Activated CD8-positive, alpha-beta T cell treated with anti-CD3 and anti-CD28 coated beads, Interleukin-2, amount 10 ng/mL, durations not matched to agents 7 days and 5 days (primary cell): Measurements from ENCODE around the gene CD180. TPM values are rescaled to one million over a fixed set of nuclear protein-coding genes. Genes with fewer than 3 reads are reported as not detected.

Experiments used
- ATAC-seq: fragments of 150-1000 bp; cut with Tn5 transposase; one replicate; pipeline ENCODE4 v1.10.0; 2021; ENCODE audit warnings: moderate library complexity
- CTCF ChIA-PET: fragments of 350-600 bp; sonication (Branson Sonifier 250); formaldehyde crosslinking; loops from one replicate; lab custom pipeline; 2021; ENCODE audit warnings: antibody characterized with exemption; lab: Charles Lee
- POLR2A ChIA-PET: fragments of 350-600 bp; sonication (Branson Sonifier 250); formaldehyde crosslinking; loops from one replicate; lab custom pipeline; 2021; ENCODE audit warnings: antibody characterized with exemption; lab: Charles Lee
- DNase-seq: peaks from one replicate; pipeline ENCODE4 v3.0.0-alpha.2; 2020
- H3K27ac Mint-ChIP-seq: one replicate; pipeline ENCODE4 v1.8.0; 2021; ENCODE audit warnings: mild to moderate bottlenecking, mixed read lengths
- H3K27me3 Mint-ChIP-seq: one replicate; pipeline ENCODE4 v1.8.0; 2021; ENCODE audit warnings: low read depth, mixed read lengths
- H3K36me3 Mint-ChIP-seq: one replicate; pipeline ENCODE4 v1.8.0; 2021; ENCODE audit warnings: low read depth, mixed read lengths
- H3K4me1 Mint-ChIP-seq: one replicate; pipeline ENCODE4 v1.8.0; 2021; ENCODE audit warnings: low read depth, mixed read lengths
- H3K4me3 Mint-ChIP-seq: one replicate; pipeline ENCODE4 v1.8.0; 2021; ENCODE audit warnings: mild to moderate bottlenecking, mixed read lengths
- H3K9me3 Mint-ChIP-seq: one replicate; pipeline ENCODE4 v1.8.0; 2022; ENCODE audit warnings: mixed read lengths; ENCODE audit not compliant: insufficient read depth
- total RNA-seq, 2 experiments: library from RNA; stranded (reverse); gene quantifications; one replicate each; pipeline ENCODE4 v1.2.3, GENCODE V29; 2021

The CD180 gene
- total RNA-seq, 2 experiments from 2014 or later = not detected

DNA sequence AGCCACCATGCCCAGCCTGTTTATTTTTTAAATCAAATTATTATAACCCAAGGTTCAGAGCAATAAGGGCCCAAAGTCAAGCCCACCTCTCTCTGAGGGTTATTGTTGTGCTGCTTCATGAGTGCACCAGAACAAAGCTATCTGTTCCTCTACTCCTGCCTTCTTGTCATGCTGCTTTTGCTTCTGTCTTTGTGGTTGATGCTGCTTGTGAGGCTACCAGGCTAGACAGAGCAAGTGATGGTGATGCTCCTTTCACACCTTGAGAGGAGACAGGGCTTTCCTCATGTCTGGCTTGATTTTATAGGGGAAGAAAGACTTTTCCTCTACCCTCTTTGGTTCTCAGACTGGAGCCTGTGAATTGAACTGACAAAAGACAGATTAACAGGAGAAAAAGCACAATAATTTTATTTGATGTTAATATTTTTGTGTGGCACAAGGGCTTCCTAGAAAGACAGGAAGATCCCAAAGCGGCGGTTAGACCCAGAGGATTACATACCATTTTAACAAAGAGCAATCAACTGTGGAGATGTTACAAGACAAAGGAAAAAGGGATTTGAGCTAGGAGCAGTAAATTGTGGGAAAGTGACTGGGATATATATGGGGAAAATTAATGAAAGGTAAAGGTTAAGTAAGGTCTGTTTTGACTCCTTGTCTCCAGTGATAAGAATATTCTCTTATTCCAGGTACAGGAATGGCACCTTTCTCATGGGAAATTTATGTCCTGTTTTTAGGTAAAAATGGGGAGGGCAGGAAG lies 4.4 kb upstream of the CD180 start:
- no peak overlapping the region for H3K4me3 Mint-ChIP-seq
- no peaks in the 10 kb centered on the region for H3K27me3 Mint-ChIP-seq
- ChIA-PET CTCF (interaction anchor here (1.2 to 2.9 kb wide), 3 partner anchors 13 to 35 kb away, joined by 3 to 11 read pairs (median 4); no protein-coding TSS in a partner anchor), POLR2A (interaction anchor here (14.2 kb wide), 1 partner anchor 34 kb away, joined by 177 read pairs; no protein-coding TSS in a partner anchor)
- peaks cover 49% of the 10 kb centered on the region for H3K36me3 Mint-ChIP-seq
- DNase-seq (no peak), ATAC-seq (peak; percentile 71)
- peak overlapping the region; percentile 61 for H3K27ac Mint-ChIP-seq
- H3K4me1 Mint-ChIP-seq = peaks cover 92% of the 10 kb centered on the region
- peaks cover 19% of the 10 kb centered on the region for H3K9me3 Mint-ChIP-seq

DNA sequence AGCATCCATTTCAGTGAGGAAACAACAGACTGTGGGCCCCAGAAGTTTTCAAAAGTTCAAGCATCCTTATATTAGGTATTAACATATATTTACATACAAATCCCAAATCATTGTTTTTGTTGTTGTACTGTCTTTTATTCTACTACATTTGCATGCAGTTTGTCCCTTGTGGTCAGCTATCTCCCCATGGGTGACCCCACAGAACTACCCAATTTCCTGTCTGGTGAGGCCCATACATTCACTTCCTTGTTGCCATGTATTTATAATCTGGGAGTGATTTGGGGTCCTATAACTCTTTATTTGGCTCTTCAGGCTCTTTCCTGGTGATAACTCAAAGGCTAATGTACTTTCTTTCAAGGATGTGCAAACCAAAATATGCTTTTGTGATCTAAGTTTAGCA lies 3.3 kb upstream of the CD180 start:
- Mint-ChIP-seq H3K4me1 (peaks cover 87% of the 10 kb centered on the region), H3K9me3 (peaks cover 19% of the 10 kb centered on the region), H3K36me3 (peaks cover 41% of the 10 kb centered on the region), H3K4me3 (no peak overlapping the region), H3K27me3 (no peaks in the 10 kb centered on the region), H3K27ac (peak overlapping the region; percentile 69)
- ChIA-PET CTCF (interaction anchor here (1.0 to 2.9 kb wide), 3 partner anchors 9 to 33 kb away, joined by 4 to 11 read pairs (median 11); no protein-coding TSS in a partner anchor), POLR2A (interaction anchor here (14.2 kb wide), 1 partner anchor 33 kb away, joined by 177 read pairs; no protein-coding TSS in a partner anchor)
- DNase-seq = no peak
- no peak for ATAC-seq

DNA sequence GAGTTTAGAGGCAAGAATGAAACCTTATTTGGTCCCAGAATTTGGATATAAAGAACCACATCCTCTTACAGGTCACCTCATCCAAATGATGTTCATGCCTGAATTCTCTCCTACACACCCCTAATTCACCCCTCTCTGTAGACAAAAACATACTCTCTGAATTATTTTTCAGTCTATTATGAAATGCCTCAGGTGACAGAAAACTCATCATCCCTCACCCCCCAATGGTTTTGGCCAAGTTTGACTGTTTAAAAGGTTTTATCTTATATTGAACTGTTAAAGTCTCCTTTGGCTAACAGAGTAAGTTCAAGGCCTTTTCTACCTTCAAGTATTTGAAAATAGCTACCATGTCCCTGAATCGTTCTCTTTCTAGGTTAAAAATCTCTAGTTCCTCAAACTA lies 2.3 kb upstream of the CD180 start:
- no peaks in the 10 kb centered on the region for H3K27me3 Mint-ChIP-seq
- H3K27ac Mint-ChIP-seq = peak overlapping the region; percentile 54
- H3K4me3 Mint-ChIP-seq = peak overlapping the region; percentile 13
- ChIA-PET CTCF (interaction anchor here (0.7 to 2.9 kb wide), 6 partner anchors 10 to 36 kb away, joined by 3 to 11 read pairs (median 4); no protein-coding TSS in a partner anchor), POLR2A (interaction anchor here (14.2 kb wide), 1 partner anchor 32 kb away, joined by 177 read pairs; no protein-coding TSS in a partner anchor)
- H3K4me1 Mint-ChIP-seq = peaks cover 80% of the 10 kb centered on the region
- ATAC-seq (no peak), DNase-seq (no peak)
- peaks cover 37% of the 10 kb centered on the region for H3K36me3 Mint-ChIP-seq
- H3K9me3 Mint-ChIP-seq = peaks cover 19% of the 10 kb centered on the region

DNA sequence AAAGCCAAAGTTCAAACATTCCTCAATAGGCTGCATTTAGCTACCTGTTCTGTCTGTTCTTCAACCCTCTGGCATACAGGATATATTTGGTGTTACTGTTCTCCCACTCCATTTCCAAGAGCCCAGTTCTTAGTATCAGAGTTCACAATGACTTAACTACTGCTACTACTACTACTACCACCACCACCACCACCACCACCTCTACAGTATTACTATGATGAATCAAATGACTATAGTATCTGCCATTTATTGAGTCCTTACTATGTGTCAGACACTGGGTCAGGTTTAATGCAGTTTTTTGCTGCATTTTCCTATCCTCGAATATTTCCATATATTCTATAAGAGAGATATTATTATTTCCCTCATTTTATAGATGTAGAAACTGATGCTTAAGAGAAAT lies 937 bp upstream of the CD180 start:
- ATAC-seq = no peak
- POLR2A ChIA-PET = interaction anchor here (14.2 kb wide), 1 partner anchor 30 kb away, joined by 177 read pairs; no protein-coding TSS in a partner anchor
- peaks cover 40% of the 10 kb centered on the region for H3K36me3 Mint-ChIP-seq
- H3K27me3 Mint-ChIP-seq = no peaks in the 10 kb centered on the region
- no peak overlapping the region for H3K4me3 Mint-ChIP-seq
- DNase-seq = no peak
- peaks cover 68% of the 10 kb centered on the region for H3K4me1 Mint-ChIP-seq
- no peak overlapping the region for H3K27ac Mint-ChIP-seq
- peaks cover 19% of the 10 kb centered on the region for H3K9me3 Mint-ChIP-seq
- CTCF ChIA-PET = interaction anchor here (1.2 kb wide), 1 partner anchor 16 kb away, joined by 3 read pairs; no protein-coding TSS in a partner anchor

DNA sequence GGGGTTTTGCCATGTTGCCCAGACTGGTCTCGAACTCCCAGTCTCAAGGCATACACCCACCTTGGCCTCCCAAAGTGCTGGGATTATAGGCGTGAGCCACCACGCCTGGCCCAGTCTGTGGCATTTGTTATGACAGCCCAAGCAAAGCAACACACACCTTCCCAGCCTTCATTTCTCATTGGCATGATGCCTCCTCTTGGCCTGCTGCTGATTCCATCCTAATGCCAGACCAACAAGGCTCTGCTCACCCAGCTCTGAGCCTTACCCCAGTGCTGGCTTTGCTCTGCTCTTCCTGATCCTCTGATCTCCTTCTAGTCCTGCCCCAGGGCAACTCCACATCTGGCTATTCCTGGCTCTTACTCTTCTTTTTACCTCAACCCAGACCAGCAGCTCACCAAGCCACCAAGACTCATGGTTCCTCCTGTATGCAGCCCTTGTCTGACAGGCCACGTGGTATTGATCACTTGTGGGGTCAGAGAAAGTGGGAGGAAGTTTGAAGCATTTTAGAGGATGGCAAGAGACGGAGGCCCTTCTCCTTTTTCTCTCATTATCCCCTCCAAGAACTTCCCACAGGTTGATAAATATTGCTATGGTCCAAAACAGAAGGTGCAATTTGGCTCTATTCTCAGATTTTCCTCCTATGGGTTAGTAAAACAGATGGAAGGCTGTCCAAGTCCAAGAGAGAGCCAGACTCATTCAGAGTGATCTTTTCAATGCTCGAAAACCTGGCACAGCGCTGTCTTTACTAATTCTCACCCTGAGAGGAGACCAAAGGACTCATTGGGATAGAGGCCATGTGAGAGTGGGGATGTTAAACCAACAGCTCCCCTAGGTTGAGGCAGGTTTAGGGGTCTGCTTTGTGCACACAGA lies 958 bp downstream of the CD180 start:
- H3K4me3 Mint-ChIP-seq = no peak overlapping the region

DNA sequence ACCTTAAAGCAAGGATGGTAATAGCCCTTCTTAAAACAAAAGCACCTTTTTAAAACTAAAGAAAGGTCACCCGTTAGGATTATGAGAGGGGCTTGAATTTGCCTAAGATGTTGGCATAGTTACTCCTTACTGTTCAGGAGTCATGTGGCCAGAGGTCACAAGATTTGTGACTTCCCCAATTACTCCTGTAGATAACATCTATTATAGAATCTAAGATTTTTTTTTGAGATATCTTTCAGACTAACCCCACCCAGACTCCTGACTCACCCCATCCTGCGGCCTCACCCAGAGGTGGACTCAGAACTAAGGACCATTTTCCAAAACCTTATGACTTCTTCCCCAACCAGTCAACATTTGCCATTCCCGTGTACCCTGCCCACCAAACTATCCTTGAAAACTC lies 2.4 kb downstream of the CD180 start:
- Mint-ChIP-seq H3K36me3 (peaks cover 37% of the 10 kb centered on the region), H3K27me3 (no peaks in the 10 kb centered on the region), H3K4me3 (no peak overlapping the region), H3K27ac (no peak overlapping the region), H3K9me3 (peaks cover 20% of the 10 kb centered on the region), H3K4me1 (peaks cover 40% of the 10 kb centered on the region)
- DNase-seq (no peak), ATAC-seq (no peak)
- CTCF ChIA-PET = no interaction called here
- POLR2A ChIA-PET = no interaction called here

More for the DNA sequence above, 958 bp downstream of the CD180 start:
- Mint-ChIP-seq H3K27ac (no peak overlapping the region), H3K4me1 (peaks cover 50% of the 10 kb centered on the region), H3K36me3 (peaks cover 41% of the 10 kb centered on the region), H3K27me3 (no peaks in the 10 kb centered on the region), H3K9me3 (peaks cover 25% of the 10 kb centered on the region)
- POLR2A ChIA-PET = no interaction called here
- ATAC-seq = no peak
- DNase-seq = no peak
- CTCF ChIA-PET = no interaction called here

DNA sequence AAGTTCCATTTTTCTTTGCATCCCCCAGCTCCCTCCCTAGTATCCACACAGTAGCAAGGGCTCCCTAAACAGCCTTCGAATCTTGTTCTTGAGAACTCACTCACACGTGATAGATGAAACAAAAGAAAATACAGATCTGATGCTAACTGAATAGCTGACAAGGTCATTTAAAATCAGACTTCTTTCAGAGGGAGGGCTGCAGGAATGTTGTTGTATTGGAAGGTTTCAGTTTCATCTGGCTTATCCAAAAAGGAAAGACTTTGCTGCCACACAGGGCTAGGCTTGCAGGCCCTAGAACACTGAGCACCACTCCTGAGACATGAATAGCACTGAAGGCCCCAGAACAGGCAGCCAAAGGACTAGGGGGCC lies 3.2 kb downstream of the CD180 start:
- H3K4me3 Mint-ChIP-seq = no peak overlapping the region
- peaks cover 12% of the 10 kb centered on the region for H3K9me3 Mint-ChIP-seq
- H3K27me3 Mint-ChIP-seq = no peaks in the 10 kb centered on the region
- ATAC-seq (no peak), DNase-seq (no peak)
- no peak overlapping the region for H3K27ac Mint-ChIP-seq
- CTCF ChIA-PET = no interaction called here
- POLR2A ChIA-PET = no interaction called here
- H3K4me1 Mint-ChIP-seq = peaks cover 40% of the 10 kb centered on the region
- H3K36me3 Mint-ChIP-seq = peaks cover 30% of the 10 kb centered on the region

DNA sequence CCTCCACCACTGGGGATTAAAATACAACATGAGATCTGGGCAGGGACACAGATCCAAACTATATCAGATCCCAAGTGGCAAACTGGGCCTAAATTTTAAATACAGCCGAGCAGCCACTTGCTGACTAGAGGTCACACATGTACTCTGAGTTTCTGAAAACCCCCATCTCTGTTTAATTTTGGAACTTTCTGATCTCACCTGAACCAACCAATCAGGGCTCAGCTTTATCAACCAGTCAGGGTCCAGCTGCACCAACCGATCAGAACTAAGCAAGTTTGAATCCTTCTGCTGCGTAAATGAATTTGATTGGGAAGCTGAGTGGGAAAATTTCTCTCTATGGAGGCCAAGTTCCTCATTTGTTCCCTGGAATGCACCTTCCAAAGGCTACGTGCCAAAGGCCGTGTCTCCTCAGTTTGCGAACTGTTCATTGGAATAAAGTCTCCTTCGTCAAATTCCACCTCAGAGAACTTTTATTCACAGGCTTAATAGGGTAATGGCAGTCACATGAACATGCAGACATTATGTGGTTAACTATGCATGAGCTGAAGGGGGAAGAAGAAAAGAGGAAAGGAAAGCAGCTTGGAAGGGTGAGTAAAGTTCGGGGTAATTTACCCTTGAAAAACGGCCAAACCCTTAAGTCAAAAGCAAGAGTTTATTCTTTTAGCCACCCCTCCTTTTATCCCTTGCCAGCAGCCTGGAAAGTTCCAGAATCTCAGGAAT lies 3.7 kb downstream of the CD180 start:
- Mint-ChIP-seq H3K27me3 (no peaks in the 10 kb centered on the region), H3K36me3 (peaks cover 25% of the 10 kb centered on the region), H3K4me1 (peaks cover 39% of the 10 kb centered on the region), H3K4me3 (no peak overlapping the region), H3K9me3 (peaks cover 8% of the 10 kb centered on the region), H3K27ac (no peak overlapping the region)
- DNase-seq = no peak
- CTCF ChIA-PET = no interaction called here
- POLR2A ChIA-PET = no interaction called here
- no peak for ATAC-seq

DNA sequence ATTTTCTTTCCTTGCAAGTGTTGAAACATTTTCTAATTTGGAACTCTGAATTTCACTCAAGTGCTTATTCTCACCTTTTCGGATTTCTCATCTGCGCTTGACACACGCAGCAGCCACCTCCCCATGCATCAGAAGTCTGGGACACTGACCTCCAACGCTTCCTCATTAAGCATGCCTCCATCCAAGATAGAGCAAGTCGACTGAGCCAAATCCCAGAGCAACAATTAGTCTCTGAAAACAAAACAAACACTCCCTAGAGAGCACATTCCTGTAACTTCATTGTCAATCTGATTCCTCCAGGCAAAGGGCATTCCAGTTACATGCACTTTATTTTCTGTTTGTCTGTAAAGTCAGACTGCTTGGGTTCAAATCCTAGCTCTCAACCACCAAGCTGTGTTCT lies 5.7 kb downstream of the CD180 start:
- ATAC-seq = no peak
- Mint-ChIP-seq H3K4me1 (peaks cover 42% of the 10 kb centered on the region), H3K4me3 (no peak overlapping the region), H3K27ac (no peak overlapping the region), H3K9me3 (peaks cover 6% of the 10 kb centered on the region), H3K36me3 (peaks cover 27% of the 10 kb centered on the region), H3K27me3 (no peaks in the 10 kb centered on the region)
- no peak for DNase-seq
- CTCF ChIA-PET = interaction anchor here (1.1 to 1.2 kb wide), 2 partner anchors 17 to 24 kb away, joined by 4 to 6 read pairs; no protein-coding TSS in a partner anchor
- POLR2A ChIA-PET = no interaction called here

DNA sequence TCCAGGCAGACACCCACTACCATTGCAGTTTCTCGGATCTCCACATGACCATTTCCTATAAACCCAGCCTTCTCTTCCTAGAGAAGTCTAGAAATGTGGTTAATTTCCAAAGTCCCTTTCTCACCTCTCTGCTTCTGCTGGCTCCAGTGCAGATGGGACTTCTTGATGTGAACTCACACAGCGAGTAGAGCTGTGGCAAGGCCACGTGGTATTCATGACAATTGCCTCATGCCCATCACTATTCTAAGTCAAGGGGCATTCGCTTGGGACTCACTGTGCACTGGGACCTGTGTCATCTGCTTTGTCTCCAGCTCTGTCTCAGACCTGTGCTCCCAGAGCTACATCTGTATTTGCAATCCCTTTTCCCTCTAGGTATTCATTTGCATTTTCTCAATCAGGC lies 6.2 kb downstream of the CD180 start:
- Mint-ChIP-seq H3K4me3 (no peak overlapping the region), H3K27ac (no peak overlapping the region), H3K36me3 (peaks cover 25% of the 10 kb centered on the region), H3K4me1 (peaks cover 37% of the 10 kb centered on the region), H3K27me3 (no peaks in the 10 kb centered on the region), H3K9me3 (peaks cover 6% of the 10 kb centered on the region)
- ChIA-PET CTCF (interaction anchor here (1.1 to 1.2 kb wide), 2 partner anchors 17 to 23 kb away, joined by 4 to 6 read pairs; no protein-coding TSS in a partner anchor), POLR2A (no interaction called here)
- ATAC-seq = no peak
- no peak for DNase-seq

DNA sequence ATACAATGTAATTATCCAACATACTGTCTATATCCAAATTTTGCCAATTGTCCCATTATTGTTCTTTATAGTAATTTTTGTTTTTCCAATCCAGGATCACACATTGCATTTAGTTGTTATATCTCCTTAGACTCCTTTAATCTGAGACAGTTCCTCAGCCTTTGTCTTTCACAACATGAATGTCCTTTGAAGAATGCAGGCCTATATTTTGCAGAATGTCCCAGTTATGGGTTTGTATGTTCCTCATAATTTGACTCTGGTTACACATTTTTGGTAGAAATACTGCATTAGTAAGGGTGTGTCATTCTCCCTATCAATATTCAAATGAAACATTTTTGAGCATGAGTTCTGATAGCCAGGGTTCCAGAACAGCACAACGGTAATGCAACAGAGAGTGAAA lies 6.7 kb downstream of the CD180 start:
- ChIA-PET POLR2A (no interaction called here), CTCF (no interaction called here)
- Mint-ChIP-seq H3K9me3 (peaks cover 6% of the 10 kb centered on the region), H3K4me3 (no peak overlapping the region), H3K4me1 (peaks cover 40% of the 10 kb centered on the region), H3K27me3 (no peaks in the 10 kb centered on the region), H3K27ac (no peak overlapping the region), H3K36me3 (peaks cover 28% of the 10 kb centered on the region)
- DNase-seq (no peak), ATAC-seq (no peak)
